NCI-H82 treated with DMSO at 0.1 percent for 48 hours (cell line): Measurements from ENCODE around the gene SLC16A7.
"Not testable (repeated sequence)": the region's sequence is repeated elsewhere in the genome, so short reads cannot be mapped to it uniquely, and the experiment has no call there.

ENCODE experiments used
- DNase-seq: peaks from one replicate; lab custom pipeline; 2025; ENCODE audit not compliant: unreplicated experiment; lab: John Stamatoyannopoulos, UW

The SLC16A7 gene, protein sequence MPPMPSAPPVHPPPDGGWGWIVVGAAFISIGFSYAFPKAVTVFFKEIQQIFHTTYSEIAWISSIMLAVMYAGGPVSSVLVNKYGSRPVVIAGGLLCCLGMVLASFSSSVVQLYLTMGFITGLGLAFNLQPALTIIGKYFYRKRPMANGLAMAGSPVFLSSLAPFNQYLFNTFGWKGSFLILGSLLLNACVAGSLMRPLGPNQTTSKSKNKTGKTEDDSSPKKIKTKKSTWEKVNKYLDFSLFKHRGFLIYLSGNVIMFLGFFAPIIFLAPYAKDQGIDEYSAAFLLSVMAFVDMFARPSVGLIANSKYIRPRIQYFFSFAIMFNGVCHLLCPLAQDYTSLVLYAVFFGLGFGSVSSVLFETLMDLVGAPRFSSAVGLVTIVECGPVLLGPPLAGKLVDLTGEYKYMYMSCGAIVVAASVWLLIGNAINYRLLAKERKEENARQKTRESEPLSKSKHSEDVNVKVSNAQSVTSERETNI

DNA sequence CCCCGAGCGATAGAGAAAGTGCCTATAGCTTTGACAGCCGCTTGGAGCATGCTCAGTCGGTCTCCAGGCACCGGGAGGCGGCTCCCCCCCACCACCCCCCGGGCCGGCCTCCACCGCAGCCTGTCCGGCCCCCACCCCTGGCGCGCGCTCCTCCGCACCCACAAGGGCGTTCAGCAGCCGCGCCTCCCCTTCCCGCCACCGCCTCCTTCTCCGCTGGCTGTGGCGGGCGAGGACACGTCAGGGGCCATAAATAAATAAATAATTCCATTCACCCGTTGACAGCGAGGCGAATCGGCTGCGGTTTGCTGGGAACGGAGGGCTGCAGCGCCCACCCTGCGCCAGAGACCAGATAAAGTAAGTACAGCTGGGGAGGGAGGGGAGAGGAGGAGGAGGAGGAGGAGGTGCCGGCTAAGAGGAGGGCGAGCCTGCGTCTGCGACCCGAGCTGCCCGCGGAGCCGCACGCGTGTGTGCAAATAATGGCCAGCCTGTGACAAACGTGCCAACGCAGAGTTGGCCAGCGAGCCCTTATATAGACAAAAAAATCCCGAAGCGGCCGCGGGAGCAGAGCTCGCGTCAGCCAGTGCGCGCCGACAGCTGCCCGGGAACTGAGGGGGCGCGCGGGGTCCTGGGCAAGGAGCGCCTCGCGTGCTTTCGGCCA is at the start of gene SLC16A7:
Gene SLC16A7 (plus strand): TSS at position 147 of the 658 bp plus-strand sequence. CDS start 108,773 bp downstream, outside the sequence.
- peak; percentile 90 for DNase-seq

DNA sequence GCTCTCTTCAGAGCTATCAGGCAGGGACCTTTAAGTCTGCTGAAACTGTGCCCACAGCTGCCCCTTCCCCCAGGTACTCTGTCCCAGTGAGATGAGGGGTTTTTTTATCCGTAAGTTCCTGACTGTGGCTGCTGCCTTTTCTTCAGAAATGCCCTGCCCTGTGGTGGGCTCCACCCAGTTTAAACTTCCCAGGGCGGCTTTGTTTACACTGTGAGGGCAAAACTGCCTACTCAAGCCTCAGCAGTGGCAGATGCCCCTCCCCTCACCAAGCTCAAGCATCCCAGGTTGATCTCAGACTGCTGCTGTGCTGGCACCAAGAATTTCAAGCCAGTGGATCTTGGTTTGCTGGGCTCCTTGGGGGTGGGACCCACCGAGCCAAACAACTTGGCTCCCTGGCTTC is 46.9 kb upstream of the SLC16A7 start:
- no peak for DNase-seq

DNA sequence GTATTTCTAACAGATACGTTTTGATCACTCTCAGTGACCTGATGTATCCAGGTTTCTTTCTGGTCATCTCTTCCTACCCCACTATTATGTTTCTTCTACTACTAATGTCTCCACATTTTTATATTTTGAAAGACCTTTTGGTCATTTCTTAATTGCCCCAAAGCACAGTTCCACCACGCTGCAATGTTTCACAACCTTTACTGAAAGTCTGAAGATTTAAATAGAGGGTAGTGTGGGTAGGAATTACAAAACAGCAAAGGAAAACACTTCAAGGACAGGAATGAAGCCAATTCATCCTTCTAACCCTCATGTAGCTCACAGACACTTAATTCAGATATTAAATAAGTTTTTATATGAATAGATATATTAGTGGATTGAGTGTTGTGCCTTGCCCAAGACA is 36.1 kb upstream of the SLC16A7 start:
- DNase-seq = no peak

DNA sequence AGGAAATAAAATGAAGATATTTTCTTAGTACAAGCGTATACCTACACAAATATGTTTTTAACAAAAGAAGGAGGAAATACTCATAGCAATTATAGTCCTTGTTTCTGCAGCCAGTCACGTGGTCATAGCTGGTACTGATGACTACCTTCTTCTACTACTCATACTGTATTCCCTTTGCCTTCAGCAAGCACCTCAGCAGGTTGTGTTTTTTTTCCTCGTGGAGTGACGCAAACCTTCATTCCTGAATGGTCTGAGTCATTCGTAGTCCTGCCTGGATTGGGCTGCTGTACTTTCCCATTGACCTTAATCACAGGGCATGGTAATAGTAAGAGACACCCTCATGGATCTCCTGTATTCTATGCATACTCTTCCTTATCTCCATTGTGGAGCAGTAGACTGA is 25.7 kb upstream of the SLC16A7 start:
- DNase-seq = no peak

DNA sequence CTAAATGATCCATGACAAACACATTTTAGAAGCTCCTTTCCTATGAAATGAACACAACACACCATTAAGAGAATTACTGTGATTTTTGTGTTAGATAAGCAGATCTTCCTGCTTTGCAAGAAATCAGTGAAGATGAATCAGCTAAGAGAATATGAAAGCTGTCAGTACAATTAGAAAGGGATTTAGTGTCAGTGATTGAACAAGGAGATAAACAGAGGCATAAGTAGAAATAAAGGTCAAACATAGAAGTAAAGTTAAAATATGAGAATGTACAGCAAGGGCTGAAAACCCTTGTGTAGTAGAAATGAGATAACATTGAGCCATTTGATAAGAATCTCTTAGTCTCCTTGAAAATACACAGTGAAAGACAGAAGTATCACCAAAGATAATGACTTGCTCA is 21.4 kb upstream of the SLC16A7 start:
- DNase-seq = no peak

DNA sequence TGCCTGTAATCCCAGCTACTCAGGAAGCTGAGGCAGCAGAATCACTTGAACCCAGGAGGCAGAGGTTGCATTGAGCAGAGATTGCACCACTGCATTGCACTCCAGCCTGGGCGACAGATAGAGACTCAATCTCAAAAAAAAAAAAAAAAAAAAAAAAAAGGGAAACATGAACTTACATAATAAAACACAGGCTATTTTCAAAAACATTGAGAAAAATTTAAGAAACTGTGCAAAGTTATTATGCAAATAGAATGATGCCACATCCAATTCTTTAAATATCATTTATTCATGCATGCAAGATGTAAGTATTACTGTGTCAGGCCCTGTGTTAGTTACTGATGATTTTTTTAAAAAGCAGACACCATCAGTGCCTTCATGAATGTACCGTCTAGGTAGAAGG is 20.0 kb upstream of the SLC16A7 start:
- DNase-seq = no peak

DNA sequence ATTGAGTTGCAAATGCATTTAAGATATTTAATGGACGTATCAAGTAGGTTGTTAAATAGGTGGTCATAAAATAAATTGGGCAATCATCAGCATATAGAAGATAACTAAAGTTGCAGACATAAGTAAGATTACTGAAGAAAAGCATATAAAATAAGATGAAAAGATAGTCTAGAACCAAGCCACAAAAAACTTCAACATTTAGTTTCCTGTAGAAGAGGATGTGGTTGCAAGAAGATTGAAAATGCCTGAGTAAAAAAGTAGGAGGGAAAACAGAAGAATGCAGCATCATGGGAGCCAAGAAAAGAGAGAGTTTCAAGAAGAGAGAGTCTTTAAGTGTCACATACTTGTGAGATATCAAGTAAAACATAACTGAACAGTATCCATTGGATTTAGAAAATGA is 17.6 kb upstream of the SLC16A7 start:
- no peak for DNase-seq

DNA sequence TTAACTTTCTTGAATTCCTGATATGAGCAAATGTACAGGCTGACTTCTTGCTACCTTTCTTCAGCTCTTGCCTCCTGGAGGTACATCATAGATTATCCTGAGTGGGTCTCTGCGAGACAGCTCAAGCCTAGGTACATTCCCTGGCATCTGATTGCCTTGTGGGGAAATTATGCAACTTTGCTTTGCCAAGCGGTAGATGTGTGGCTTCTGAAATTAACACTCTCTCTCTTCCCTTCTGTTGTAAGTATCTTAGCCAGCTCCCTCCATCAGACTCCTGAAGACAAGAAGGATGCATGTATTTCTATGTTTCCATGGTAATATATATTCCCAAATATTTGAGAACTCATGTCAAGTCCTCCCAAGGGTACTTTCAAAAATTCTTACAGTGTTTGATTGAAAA is 16.2 kb upstream of the SLC16A7 start:
- no peak for DNase-seq

DNA sequence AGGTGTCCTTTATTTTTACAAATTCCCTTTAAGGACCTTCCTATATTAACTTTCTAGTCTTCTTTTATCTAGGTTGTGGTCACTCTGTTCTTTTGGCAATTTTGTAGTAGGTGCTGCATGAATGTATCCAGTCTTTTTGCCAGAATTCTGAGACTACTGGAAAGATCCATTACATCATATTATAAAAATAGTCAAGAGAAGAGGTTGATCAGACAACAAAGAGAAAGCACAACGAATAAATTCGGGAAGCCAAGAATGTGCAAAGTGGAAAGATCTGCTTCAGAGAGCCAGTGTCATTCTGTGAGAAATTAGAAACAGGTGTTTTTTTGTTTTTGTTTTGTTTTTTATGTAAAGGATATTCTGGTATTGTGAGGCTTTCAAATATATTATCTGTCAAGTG is 15.8 kb upstream of the SLC16A7 start:
- no peak for DNase-seq

DNA sequence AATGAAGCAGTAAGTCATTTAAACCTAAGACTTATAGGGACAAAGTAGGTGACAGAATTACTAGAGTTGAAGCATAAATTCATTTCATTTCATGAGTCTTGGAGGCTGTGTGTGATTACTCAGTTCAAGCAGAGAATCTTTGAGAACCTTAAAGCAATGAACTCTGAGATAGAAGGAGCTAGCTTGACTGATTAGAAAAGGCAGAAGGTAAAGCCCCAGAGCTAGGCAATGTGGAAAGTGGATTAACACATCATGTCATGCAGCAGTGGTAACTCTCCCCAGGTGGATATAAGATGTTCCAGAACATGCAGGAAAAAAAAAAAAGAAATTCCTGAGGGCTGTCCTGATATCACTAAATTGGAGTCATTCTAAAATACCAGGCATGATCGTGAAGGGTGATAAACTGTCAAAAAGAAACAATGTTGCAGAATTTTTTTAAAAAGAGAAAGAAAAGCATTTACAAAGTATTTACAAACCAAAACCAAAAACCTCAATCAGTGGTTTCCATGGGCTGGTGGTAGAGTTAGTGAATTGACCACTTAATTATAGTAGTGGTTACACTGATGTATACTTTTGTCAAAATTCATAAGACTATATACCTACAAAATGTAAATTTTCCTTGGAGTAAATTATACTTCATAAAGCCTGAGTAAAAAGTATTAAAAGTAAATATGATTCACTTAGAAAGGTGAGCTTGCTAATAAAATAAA is 12.7 kb upstream of the SLC16A7 start:
- no peak for DNase-seq

DNA sequence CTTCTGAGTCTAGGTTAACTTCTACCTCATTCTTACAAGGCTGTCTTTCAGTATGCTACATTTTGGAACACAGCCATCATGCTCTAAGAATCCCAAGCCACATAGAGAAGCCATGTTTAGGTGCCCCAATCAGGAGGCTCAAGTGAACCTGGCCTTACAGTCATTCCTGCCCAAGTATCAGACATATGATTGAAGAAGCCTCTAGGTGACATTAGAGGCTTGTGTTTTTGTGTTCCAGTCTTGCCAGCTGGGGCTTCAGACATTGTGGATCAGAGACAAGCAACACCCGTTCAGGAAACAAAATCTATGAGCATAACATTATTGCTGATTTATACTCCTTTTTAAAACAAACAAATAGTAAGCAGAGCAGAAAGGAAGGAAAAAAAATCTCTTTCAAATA is 8.1 kb upstream of the SLC16A7 start:
- DNase-seq = no peak

DNA sequence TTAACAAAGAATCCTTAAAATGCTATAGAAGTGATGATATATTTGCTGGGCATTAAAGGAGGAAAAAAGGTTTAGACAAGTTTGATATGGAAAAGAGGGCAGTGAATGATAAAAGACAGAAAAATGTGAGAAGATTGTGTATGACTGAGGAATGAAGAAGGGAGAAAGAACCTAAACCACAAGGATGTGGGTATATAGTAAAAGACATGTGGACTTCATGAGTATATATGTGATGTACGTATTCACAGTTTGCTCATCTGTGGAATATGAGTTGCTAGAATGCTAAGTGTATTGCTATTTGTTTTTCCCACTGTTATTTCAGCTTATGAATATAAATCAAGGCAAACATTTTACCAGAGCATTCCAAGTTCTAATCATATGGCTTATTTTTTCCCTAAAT is 2.1 kb upstream of the SLC16A7 start:
- DNase-seq = no peak

DNA sequence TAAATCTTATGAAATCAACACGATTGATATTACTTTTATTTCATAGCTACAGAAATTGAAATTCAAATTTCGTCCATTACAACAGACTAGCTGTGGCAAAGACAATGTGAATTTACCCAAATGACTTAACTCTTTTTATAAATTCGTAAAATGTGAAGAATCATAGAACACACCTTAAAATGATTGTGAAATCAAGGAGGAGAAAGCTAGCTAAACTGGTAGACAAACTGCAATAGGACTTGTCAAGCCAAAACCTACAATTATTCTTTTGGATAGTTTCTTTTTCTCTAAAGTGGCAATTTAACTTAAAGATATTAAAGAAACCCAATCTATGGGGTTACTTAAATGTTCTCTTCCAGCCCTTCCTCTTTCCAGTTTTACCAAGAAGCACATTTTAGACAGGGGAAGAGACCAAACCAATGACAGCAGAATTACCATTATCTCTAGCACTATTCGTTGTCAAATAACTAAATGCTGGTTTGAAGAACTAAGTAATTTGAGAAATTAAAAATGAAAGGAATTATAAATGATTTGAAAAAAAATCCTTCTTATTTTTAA is 807 bp upstream of the SLC16A7 start:
- DNase-seq = no peak

DNA sequence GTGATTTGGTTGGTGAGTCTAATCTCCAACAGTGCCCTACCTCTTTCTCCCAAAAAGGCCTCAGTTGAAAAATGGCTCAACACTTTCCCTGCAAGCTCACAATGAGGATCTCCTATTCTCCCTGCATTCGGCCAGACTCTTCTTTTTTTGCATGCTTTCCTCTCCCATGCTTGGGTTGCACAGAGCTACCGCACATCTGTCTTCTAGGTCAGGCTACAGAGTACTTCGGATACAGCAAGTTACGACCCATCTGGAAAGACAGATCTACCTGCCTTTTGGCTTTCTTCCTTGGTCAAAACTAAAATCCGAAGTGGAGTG is 305 bp upstream of the SLC16A7 start:
- DNase-seq = no peak

DNA sequence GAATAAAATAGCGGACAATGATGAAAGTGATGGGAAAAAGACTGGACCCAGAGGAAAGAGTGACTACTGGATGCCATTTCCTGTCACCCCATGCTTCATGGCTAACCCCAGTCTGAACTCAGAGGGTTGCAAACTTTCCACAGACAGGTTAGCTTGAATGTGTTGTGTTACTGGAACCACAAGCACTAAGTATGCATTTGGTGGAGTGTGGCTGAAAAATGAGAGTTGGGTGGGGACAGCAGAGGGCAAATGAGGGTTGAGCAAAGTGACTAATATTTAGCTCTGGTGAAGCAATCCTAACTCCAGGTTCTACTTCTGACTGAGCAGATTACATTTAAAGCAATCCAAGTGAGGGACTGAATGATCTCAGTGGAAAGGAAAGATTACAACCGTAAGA is 1.6 kb downstream of the SLC16A7 start:
- no peak for DNase-seq

DNA sequence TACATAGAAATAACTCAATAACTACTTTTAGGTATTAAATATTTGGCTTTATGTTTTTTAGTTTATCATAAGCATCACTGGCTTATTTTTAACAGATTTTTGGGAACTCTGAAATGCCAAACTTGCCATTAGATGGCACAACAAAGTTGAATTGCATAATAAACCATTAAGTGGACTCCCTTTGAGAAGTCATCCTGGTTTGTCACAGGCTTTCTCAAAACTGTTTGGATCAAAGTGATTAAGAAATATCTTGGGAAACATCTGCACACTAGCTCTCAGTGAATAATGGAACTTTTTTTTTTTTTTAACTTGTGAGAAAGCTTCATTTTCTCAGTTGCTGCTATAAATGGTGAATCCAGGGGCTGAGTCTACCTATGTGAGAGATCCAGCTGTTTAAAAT is 4.3 kb downstream of the SLC16A7 start:
- DNase-seq = no peak

DNA sequence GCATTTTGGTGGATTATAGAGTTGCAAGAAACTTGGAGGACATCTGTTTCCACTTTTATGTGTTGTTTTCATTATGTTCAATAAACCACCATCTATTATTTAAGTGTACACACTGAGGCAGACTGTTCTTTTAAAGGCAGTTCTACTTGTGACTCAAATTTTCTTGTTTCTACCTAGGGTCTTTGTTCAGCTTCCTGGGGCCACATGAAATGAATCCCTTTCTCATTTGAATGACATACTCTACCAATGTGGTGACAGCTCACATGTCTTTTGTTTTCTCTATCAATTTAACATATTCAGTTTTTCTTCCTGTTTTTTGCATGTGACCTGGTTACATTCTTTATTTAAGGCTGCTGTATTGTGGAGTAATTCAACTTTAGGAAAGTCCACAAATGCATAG is 7.9 kb downstream of the SLC16A7 start:
- DNase-seq = no peak

DNA sequence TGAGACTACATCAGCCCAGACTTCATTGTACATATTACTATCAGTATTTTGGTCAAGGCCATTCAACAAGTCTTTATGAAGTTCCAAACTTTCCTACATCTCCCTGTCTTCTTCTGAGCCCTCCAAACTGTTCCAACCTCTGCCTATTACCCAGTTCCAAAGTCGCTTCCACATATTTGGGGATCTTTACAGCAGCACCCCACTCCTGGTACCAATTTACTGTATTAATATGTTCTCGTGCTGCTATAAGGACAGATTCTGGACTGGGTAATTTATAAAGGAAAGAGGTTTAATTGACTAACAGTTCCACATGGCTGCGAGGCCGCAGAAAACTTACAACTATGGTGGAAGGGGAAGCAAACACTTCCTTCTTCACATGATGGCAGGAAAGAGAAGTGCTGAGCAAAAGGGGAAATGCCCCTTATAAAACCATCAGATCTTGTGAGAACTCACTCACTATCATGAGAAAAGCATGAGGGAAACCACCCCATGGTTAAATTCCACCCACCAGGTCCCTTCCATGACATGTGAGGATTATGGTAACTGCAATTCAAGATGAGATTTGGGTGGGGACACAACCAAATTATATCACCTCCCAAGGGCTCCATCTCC is 17.1 kb downstream of the SLC16A7 start:
- DNase-seq = not testable (repeated sequence)

DNA sequence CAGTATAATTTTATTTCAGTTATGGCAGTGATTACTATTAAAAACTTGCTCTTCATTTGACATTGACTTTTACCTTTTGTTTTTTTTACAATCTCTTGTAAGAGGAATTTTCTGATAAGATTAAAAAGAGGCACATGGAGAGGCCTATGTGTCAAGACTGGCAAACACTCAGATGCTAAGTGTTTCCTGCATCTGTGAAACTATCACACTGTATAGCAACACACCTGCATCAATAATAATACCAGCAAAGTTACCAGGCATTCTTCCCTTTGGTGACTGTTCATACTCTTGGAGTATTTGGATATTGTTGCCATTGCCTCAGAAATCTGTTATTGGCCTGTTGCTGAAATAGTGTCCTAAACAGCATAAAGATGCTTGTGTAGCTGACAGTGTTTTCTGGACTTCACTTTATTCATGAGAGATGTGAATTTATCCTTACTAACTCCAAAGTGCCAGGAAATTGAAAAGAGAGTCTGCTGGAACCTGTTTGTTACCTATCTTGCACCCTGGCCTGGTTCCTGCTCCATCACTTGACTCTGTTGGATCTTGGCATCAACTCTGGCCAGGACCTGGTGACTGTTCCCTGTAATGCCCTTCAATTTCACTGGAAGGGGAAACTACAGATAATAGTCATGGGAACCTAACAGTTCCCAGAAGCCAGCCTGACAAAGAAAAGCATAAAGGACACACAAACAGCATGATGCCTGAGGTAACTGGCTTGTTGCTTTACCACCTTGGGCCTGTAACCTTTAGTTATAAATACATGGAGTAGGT is 19.8 kb downstream of the SLC16A7 start:
- no peak for DNase-seq

DNA sequence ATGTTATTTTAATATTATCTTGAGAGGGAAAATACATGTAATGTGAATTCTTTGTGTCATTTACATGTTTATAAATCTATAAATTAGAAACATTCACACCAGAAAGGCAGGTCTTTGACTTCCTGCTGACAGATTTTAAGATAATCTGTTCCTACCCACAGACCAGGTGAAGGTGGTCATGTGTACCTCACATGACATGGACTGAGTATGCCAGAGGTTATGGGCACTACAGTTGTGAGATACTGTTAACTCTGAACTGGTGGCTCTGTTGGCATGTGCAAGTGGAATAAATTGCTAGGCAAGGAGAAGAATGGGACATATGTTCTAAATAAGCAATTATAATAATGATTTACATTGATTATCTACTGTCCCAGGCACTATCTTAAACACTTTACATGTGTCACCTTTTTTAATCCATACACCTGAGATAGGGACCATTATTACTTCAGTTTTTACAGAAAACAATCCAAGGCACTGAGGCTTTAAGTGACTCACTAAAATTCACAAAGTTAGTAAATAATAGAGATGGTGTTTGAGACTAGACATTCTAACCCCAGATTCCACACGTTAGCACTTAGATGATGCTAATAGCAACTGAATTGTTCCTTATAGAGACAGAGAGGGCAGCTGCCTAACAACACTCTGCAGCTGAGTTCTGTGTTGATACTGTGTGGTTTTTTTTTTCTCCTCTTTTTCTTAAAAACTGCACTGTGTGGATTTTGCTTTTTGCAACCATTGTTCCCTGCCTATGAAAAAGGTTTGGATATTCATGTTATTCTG is 23.8 kb downstream of the SLC16A7 start:
- DNase-seq = no peak
